Erythroblast (primary cell): ENCODE measurements around the gene USP17L15.
"Not testable (repeated sequence)": the region's sequence is repeated elsewhere in the genome, so short reads cannot be mapped to it uniquely, and the experiment has no call there.

Experiments used
- GATA1 ChIP-seq: IDR thresholded peaks from 2 replicates; pipeline ENCODE4 v1.6.1; 2011; ENCODE audit warnings: low read depth, mild to moderate bottlenecking, control low read depth, low read length, moderate library complexity
- POLR2A ChIP-seq: IDR thresholded peaks from 2 replicates; pipeline ENCODE4 v1.6.1; 2011; ENCODE audit warnings: mild to moderate bottlenecking, low read length

GRCh38 chr4:9215105-9215504, 19.1 kb upstream of the USP17L15 start, which contains the start of gene USP17L11:
- TF ChIP-seq POLR2A, GATA1: not testable (repeated sequence)
